NT2/D1 (cell line): Measurements from ENCODE around the gene CCDC3.

Experiments
- SUZ12 ChIP-seq: IDR thresholded peaks from 2 replicates; pipeline ENCODE4 v1.6.1; 2011; ENCODE audit not compliant: insufficient read length, insufficient read depth; ENCODE audit errors: extremely low read depth
- ZNF274 ChIP-seq: IDR thresholded peaks from 2 replicates; pipeline ENCODE4 v1.6.1; 2011; ENCODE audit warnings: mild to moderate bottlenecking, low read depth, low read length

DNA sequence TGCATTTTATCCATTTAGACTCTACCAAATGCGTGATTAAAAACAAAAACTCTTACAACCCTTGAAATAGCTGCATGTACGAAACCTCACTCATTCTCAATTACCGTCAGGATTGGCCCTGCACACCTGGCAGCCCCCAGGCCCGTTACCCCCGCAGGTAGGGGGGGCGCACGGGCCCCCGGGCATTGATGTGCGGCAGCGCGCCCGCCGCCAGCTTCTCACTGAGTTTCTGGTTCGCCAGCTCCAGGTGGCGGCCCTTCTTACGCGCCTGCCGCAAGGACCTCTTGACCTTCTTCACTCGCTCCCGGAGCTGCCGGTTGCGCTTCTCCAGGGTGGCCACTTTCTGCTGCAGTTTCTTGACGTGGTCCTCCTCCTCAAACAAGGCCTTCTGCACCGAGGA is 103.2 kb downstream of the CCDC3 start:
- no peak for TF ChIP-seq SUZ12
- TF ChIP-seq ZNF274: no peak
